IPS DF 4.7 (cell line): ENCODE measurements around the gene CAPN12.

ENCODE experiments used
- DNase-seq: peaks from one replicate; pipeline ENCODE4 v3.0.0-alpha.2; 2013; ENCODE audit warnings: low spot score; ENCODE audit errors: extremely low read depth

Gene CAPN12

DNA sequence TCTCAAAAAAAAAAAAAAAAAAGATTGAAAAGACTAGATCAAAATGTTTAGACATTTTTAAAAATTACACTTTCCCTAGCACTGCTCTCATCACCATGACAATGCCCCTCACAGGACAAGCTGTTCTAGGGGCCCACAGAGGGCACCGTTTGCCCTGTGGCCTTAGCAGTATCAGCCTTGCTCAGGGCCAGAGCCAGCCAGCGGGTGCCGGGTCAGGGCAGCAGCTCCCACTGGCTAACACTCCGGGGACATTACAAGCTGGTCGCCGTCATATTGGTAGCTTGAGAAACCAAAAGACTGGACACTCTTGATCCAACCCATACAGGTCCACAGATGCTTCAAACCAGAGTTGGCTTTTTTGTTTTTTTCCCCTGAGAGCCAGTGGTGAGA, 18.0 kb downstream of the CAPN12 start:
- no peak for DNase-seq

DNA sequence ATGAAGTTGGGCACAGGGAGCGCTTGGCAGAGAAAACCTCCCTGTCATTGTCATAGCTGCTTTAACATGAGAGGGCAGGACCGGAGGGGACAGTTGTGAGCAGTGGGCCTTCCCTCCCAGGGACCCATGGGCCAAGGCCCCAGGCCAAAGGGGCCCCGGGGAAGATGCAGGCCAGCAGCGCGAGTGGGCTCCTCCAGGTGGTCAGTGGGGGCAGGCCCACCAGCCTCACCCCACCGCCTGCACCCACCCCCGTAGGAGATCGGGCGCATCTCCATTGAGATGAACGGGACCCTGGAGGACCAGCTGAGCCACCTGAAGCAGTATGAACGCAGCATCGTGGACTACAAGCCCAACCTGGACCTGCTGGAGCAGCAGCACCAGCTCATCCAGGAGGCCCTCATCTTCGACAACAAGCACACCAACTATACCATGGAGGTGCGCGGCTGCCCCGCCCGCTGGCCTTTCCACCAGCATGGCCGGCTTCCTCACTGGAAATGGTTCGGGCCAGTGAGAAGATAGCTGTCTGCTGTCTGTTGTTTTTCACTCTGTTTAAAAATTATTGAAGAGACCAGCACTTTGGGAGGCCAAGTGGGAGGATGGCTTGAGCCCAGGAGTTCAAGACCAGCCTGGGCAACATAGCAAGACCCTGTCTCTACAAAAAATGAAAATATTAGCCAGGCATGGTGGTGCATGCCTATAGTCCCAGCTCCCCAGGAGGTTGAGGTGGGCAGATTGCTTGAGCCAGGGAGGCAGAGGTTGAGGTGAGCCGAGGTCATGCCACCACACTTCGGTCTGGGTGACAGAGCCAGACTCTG, 18.6 kb downstream of the CAPN12 start:
- no peak for DNase-seq

DNA sequence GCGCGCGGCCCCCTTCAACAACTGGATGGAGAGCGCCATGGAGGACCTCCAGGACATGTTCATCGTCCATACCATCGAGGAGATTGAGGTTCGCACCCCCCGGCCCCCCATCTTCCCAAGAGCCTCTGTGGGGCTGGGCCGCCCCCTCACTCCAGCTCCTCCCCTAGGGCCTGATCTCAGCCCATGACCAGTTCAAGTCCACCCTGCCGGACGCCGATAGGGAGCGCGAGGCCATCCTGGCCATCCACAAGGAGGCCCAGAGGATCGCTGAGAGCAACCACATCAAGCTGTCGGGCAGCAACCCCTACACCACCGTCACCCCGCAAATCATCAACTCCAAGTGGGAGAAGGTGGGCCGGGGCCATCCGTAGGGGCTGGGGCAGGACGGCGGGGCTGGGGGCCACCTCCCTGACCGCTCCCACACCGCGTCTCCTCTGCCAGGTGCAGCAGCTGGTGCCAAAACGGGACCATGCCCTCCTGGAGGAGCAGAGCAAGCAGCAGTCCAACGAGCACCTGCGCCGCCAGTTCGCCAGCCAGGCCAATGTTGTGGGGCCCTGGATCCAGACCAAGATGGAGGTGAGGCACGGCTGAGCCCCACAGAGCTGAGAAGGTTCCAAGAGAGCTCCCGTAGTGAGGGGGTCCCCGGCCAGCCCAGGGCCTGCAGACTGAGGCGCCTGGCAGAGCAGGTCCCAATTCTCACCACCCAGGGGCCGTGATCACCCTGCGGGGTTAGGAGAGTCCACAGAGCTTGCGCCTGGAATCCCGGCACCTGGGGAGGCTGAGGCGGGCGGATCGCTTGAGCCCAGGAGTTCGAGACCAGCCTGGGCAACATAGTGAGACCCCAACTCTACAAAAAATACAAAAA, 20.1 kb downstream of the CAPN12 start:
- no peak for DNase-seq

DNA sequence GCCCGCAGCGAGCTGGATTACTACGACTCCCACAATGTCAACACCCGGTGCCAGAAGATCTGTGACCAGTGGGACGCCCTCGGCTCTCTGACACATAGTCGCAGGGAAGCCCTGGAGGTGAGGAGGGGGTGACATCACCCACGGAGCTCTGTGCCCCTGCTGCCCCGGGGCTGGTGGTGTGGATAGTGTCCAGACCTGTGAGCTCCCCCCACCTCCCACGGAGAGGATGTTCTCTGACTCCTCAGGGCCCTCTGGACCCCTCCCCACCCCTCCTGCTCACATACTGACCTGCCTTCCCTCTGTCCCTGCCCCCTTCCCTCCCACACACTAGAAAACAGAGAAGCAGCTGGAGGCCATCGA, 20.7 kb downstream of the CAPN12 start:
- DNase-seq: no peak

DNA sequence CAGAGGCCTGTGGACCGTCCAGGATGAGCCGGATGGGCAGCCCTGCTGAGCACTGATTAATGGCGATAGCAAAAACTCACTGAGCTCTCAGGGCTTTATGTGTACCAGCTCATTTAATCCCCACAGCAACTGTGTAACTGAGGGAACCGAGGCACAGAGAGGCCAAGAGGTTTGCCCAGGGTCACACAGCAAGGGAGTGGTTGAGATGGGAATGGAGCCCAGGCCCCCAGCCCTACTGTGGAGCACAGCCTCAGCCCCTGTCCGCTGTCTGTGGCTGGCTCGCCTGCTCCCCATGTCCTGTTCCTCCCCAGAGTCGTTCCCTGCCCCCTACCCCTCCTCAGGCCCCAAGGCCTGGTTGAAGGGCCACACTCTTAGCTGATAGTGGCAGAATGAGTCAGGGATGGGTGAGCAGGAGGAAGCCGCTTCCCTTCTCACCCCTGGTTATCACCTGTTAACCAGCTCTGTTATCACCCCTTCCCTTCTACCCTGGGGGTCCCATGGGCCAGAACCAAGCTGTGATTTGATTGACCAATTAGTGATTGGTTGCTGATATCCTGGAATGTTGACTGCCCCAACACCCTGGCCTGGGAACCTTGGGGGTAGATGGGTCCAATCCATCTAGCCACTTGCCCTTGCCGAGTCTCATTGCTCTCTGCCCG, 21.2 kb downstream of the CAPN12 start:
- no peak for DNase-seq

DNA sequence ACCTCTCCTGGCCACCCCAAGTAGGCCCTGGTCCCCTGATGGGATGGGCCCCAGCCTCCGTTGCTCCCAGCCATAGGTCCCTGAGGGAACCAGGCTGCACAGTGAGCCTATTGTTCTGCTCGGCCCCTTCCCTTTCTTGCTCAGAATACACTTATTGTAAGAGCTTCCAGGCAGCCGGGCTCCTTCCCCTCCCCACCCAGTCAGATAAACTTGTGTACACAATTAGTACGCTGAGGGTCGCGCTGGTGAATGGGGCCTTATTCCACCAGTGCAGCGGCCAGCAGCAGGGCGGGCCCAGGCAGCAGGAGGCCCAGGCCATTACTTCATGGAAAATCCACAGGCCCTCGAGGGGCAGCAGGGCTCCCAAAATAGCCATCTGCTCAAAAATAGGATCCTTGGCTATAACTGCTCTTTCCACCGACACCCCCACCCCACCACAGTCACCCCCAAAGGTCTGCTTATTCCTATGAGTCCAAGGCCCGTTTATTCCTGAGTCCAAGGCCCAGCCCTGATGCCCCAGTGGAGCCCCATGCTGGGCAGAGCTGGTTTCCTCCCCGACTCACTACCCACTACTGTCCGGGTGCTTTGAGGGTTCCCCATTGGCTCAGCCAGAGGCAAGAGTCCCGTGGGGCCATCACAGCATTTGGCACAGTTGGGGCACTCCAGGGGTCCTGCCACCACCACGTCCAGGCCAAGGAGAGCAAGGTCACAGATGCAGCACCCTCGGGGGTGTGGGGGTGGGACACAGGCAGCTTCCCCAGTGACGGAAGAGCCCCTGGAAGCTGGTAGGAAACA, 22.1 kb downstream of the CAPN12 start:
- DNase-seq: no peak

DNA sequence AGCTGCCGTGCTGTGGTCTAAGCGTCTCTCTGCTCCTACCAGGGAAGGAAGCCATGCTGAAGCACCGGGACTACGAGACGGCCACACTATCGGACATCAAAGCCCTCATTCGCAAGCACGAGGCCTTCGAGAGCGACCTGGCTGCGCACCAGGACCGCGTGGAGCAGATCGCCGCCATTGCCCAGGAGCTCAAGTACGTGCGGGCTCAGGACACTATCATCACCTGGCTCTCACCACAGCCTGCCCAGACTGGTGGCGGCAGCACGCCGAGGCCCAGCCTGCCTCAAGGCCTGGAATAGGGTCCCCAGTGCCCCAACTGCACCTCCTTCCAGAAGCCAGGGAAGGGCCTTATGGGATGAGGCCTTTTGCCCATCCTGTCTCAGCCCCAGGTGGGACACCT, 22.8 kb downstream of the CAPN12 start:
- no peak for DNase-seq

DNA sequence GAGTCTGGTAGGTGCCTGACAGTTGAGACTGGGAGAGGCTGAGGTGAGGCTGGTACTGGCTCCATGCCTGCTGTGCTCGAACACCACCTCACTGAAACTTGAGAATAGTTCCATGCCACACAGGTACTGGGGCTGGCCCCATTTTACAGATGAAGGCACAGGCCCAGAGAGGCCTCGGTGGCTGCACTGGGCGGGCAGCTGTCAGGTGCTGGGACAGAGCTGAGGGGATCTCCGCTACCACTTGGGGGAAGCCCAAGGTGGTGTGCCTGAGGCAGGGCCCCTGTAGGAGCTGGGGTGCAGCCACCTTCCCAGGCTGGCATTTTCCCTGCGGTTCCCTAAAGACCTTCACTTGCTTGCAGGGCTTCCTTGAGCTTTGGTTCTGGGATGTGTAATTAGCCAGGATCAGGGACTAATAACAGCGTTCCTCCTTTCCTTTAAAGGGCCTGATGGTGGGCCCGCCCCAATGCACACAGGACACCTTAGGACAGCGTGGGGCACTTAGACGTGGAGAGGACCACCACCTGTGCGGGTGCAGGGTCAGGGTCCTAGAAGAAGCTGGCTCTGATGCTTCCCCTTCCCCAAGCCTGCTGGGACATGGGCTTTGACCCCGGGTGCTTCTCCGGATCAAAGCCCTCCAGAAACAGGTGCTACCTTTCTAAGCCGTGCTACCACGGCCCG, 23.6 kb downstream of the CAPN12 start:
- no peak for DNase-seq

DNA sequence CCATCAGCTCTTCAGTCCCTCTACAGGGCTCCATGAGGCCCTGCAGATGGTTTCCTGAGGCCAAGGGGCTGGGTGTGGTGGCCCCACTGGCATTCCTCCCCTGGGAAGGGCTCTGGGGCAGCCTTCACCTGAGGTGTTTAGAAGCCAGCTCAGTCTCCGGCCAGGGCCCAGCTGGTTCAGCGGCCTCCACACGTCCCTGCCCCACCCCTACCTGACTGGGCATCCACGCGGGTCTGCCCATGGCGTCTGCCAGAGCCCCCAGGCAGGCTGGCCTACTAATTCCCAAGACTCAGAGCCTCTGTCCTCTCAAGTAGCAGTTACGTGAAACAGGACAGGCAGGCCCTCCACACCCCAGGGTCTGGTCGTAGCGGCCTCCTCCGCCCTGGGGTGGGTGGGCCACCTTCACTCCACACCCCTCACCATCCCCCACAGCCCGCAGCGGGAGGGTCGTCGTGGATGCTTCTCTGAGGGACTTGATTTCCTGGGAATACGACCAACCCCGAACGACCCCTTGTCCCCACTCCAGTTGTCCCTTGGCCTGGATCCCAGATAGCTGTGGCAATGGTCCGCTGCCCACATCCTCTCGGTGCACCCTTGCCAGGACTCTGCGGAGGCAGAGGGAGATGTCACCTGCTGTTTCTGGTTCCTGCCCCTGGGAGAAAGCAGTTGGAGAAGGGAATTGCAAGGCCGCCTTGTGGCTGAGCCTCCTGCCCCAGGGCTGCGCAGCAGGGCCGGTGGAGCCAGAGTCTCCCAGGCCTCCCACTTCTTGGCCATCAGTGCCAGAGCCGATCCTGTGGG, 24.3 kb downstream of the CAPN12 start:
- DNase-seq: no peak

DNA sequence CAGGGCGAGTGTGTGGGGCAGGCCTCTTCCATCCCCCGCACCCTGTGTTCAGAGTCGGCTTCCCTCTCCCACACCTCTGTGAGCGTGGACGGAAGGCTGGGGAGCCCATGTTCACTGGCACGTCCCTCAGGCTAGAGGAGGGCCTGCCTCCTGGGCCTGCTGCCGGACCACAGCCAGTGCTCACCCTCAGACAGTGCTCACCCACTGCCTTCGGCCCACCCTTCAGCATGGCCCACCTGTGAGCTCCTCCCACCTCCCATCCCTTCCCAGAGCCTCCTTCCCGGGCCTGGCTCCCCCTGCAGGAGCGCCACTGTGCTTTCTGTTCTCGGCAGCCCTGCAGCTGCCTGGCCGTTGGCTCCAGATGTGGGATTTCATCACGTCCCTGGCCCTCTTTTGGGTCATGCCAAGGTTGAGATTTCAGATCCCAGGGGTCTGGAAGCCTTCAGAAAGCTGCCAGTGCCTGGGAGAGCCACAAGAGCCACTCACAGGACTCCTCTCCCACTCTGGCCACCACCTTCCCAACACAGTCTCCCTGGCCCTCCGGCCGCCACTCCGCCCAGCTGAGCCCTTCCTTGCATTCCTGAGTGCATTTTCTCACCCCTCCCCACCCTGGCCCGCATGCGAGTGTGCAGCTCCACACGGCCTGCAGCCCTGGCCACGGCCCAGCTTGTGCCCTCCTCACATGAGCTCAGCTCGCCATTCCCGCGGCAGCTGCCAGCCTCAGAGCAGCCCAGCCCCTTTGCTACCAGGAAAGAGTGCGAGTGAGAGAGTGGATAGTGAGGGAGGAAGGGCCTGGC, 25.3 kb downstream of the CAPN12 start:
- no peak for DNase-seq

DNA sequence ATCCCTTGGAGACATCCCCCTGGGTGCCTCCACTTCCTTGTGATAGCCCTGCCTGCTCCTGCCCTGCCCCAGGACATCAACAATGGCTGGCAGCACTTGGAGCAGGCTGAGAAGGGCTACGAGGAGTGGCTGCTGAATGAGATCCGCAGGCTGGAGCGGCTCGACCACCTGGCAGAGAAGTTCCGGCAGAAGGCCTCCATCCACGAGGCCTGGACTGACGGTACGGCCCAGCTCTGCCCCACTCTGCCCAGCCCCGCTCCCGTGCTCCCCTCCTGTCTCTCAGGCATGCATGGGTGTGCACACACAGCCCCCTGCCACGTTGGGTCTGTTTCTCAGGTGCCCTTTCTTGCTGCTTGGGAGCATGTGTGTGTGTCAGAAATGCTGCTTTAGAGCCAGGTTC, 26.4 kb downstream of the CAPN12 start:
- no peak for DNase-seq

DNA sequence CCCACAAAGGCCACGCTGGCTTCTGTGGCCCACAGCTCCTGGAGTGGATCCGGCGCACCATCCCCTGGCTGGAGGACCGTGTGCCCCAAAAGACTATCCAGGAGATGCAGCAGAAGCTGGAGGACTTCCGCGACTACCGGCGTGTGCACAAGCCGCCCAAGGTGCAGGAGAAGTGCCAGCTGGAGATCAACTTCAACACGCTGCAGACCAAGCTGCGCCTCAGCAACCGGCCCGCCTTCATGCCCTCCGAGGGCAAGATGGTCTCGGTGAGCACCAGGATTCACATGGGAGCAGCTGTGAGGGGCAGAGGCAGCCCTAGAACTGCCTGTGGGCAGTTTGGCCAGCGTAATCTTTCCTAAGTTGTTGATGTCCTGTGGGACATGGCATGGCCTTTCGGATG, 27.2 kb downstream of the CAPN12 start:
- DNase-seq: no peak

DNA sequence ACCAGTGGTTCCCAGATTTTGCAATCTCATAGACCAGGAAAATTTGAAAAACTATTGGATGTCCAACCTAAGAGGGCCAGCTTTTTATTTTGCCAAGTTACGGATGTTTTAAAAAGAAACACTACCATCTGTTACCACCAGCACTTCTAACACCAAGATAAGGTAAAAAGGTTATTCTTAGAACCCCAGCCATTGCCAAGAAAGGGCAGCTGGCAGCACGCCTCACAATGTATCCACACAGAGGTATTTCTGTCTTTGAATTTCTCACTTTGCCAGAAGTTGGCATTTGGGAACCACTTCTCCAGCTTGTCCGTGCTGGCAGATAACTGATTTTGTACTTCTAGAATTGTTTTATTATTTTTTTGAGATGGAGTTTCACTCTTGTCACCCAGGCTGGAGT, 28.7 kb downstream of the CAPN12 start:
- no peak for DNase-seq

DNA sequence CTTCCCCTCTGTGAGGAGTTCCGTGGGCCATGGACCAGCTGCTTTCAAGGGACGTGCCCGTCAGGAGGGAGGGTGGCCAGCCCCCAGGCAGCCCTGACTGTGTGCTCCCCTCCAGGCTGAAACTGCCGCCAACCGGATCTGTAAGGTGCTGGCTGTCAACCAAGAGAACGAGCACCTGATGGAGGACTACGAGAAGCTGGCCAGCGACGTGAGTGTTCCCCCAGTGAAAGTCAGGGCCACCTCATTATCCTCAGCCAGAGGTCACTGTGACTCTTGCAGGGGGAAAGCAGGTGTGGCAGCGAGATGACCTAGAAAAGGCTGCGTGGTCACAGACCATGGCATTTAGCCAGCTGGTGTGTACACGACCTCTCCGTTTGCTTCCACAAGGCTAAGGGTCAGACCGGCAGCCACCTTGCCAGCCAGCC, 29.9 kb downstream of the CAPN12 start:
- no peak for DNase-seq

DNA sequence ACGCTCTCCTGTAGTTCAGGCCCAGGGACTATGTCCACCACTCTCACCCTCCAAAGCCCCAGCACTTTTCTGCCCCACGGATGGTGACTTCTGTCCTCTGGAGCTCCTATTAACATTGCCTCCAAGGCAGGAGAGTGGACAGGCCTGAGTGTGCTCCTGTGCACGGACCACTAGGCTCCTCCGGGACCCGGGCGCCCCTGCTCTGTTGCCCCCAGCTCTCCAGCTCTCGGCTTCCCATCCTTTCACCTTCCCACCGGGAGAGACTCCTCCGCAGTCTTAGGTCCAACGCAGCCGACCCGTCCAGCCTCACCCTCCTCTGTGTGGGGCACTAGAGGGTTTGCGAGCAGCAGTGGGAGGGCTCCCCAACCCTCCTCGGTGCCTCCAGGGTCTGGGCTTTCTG, 30.4 kb downstream of the CAPN12 start:
- no peak for DNase-seq

DNA sequence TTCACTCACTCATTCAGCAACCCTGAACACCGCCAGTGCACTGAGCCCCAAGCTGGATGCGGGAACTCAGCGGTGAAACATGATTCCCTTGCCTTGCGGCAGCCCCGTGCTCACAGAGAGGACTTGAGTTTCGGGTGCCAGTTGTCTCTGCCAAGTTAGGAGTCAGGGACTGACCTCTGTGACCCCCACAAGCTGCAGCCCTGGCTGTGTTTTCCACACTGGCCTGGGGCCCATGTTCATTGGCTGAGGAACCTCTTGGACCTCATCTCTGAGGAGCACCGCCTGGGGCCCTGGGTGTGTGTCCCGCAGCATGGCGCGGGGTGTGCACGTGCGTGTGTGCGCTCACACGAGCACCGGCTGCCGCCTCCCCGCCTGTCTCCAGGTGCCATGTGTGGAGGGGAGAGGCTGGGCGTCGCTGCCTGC, 31.0 kb downstream of the CAPN12 start:
- no peak for DNase-seq

DNA sequence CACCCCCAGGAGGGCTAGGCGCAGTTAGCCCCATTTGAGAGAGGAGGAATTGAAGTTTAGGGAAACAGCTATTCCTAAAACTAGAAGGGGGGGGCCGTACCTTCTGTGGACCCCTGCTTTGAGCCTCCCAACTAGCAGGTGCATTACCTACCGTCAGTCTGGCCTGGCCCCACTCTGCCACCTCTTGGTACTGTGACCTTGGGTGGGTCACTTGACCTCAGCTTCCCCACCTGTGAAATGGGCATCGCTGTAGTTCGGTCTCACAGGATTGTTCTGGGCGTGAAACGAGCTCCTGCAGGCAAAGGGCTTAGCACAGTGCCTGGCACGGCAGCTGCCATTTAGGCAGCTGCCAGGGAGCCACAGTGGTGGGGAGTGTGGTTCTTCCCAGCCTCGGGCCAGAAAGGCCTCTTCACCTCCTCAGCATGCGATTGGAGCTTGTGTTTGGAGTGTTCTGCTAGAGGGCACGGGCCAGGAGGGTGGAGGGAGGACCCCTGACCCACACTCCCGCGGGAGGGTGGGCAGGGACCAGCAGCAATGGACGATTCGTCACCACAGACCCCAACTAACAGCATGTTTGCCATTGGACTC, 32.0 kb downstream of the CAPN12 start:
- no peak for DNase-seq

DNA sequence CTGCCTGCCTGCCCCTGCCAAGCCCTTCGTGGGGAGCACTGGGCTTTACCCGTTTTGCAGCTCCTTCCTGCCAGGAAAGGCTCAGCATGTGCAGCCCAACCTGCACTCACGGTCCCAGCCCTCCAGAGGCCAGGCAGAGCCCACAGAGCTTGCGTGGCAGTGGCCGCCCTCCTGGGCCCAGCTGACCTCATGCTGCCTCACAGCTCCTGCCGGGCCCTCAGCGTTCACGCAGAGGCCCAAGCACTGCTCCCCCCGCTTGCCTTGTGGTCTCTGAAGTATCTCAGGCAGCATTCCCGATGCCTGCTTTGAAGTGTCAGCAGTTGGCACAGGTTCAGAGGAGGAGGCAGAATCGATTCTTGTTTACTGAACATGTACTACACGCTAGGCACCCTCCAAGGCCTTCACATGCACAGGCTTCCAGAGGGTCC, 32.5 kb downstream of the CAPN12 start:
- no peak for DNase-seq
